ENCODE results near the gene VPS33A. TPM values are rescaled to one million over a fixed set of nuclear protein-coding genes. Genes with fewer than 3 reads are reported as not detected.

The VPS33A gene
- total RNA-seq, 2 donors from 2014 or later = 10.7 to 12.5 TPM

DNA sequence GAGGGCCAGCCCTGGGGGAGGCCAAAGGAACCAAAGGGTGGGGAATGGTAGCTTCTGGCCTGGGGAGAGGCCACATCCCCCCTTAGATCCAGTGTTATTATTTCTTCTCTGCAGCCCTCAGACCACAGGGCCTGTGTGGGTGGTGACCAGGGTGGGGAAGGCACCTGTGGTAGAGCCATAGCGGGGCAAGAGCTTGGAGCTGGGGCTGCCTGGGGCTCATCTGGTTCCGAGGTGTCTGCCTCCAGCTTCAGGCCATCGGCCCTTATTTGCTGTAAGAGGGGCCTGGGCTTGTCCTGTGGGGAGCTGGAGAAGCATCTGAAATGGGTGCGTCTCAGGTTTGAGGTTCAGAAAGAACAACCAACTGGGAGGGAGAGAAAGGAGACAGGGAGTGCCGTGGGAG is 64.9 kb downstream of the VPS33A start:
- H3K9me3 ChIP-seq = no peaks in the 10 kb centered on the region
- peaks cover 8 to 12% of the 10 kb centered on the region in 2 donors for H3K4me1 ChIP-seq (ENCODE audit: control insufficient read depth in 1 of 2, low read depth in 2 of 2)
- H3K27me3 ChIP-seq (replicated peaks; ENCODE audit: insufficient read depth) = no peaks in the 10 kb centered on the region
- DNase-seq (ENCODE audit: low spot score) (no peak), ATAC-seq (ENCODE audit: insufficient number of reproducible peaks, low FRiP score, low read depth) (no peak)
- no peak overlapping the region for H3K27ac ChIP-seq
- TF ChIP-seq, protein P1, sequence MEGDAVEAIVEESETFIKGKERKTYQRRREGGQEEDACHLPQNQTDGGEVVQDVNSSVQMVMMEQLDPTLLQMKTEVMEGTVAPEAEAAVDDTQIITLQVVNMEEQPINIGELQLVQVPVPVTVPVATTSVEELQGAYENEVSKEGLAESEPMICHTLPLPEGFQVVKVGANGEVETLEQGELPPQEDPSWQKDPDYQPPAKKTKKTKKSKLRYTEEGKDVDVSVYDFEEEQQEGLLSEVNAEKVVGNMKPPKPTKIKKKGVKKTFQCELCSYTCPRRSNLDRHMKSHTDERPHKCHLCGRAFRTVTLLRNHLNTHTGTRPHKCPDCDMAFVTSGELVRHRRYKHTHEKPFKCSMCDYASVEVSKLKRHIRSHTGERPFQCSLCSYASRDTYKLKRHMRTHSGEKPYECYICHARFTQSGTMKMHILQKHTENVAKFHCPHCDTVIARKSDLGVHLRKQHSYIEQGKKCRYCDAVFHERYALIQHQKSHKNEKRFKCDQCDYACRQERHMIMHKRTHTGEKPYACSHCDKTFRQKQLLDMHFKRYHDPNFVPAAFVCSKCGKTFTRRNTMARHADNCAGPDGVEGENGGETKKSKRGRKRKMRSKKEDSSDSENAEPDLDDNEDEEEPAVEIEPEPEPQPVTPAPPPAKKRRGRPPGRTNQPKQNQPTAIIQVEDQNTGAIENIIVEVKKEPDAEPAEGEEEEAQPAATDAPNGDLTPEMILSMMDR (IDR thresholded peaks at IDR 0.05) = no peak
- no peak overlapping the region for H3K4me3 ChIP-seq
- H3K36me3 ChIP-seq = no peaks in the 10 kb centered on the region

DNA sequence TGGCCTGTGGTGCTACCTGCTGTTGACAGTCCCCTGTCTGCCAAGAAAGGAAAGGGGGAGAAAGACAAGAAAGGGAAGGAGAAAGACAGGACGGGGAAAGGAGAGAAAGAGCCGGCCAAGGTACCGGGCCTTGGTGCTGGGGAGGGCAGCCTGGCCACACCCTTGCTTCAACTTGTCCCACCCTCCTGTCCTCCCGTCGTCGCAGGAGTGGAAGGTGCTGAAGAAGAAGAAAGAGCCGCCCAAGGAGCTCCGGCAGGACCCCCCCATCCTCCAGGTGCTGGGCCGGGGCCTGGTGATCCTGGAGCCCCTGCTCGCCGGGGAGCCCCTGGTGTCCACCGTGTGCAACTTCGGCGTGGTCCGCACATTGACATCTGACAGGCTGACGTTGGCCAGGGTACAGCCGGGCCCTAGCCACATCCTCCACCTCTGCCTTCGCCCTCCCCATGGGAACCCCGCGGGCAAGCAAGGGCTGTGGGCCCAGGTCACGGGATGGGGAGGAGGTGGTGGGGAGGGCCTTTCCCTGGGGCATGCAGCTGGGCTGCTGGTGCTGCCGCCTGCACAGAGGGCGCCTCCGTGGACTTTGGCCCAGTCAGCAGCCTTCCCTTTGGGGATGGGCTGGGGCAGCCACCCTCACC is 65.6 kb downstream of the VPS33A start:
- Histone ChIP-seq H3K4me1 (ENCODE audit: control insufficient read depth in 1 of 2, low read depth in 2 of 2) (peaks cover 8 to 12% of the 10 kb centered on the region in 2 donors), H3K4me3 (no peak overlapping the region), H3K27ac (no peak overlapping the region), H3K9me3 (no peaks in the 10 kb centered on the region), H3K27me3 (replicated peaks; ENCODE audit: insufficient read depth) (no peaks in the 10 kb centered on the region), H3K36me3 (no peaks in the 10 kb centered on the region)
- TF ChIP-seq, protein P1 (IDR thresholded peaks at IDR 0.05) = no peak
- DNase-seq (ENCODE audit: low spot score) (no peak), ATAC-seq (ENCODE audit: insufficient number of reproducible peaks, low FRiP score, low read depth) (no peak)

DNA sequence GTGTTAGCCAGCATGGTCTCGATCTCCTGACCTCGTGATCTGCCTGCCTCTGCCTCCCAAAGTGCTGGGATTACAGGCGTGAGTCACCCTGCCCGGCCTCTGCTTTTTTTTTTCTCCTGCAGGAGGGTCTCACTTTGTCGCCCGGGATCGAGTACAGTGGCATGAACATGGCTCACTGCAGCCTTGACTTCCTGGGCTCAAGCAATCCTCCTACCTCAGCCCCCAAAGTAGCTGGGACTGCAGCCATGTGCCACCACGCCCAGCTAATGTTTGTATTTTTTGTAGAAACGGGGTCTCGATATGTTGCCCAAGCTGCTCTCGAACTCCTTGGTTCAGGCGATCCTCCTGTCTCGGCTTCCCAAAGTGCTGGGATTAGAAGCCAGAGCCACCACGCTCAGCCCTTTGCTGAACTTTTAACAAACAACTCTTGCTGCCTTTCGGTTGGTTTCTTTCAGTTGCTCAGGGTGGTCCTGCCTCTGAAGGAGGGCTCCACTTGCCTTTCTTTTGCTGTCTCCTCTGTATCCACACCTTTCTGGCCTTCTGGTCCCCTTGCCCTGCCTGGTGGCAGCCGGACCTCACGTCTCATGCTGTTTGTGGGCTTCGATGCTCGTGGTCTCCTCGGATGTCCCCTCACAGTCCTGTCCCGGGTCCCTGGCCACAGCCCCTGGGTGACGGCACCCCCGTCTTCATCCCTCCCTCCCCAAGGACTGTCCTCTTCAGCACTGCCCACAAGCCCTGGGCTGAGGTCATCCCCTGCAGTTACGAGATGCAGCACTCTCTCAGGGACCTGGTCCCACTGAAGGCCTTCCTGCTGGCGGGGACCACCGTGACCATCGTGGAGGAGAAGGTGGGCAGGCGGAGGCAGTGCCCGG is 66.6 kb downstream of the VPS33A start:
- ATAC-seq (ENCODE audit: insufficient number of reproducible peaks, low FRiP score, low read depth) (no peak), DNase-seq (ENCODE audit: low spot score) (no peak)
- Histone ChIP-seq H3K27me3 (replicated peaks; ENCODE audit: insufficient read depth) (no peaks in the 10 kb centered on the region), H3K36me3 (no peaks in the 10 kb centered on the region), H3K4me1 (ENCODE audit: control insufficient read depth in 1 of 2, low read depth in 2 of 2) (peaks cover 8 to 12% of the 10 kb centered on the region in 2 donors), H3K27ac (no peak overlapping the region), H3K9me3 (no peaks in the 10 kb centered on the region), H3K4me3 (no peak overlapping the region)
- TF ChIP-seq, protein P1 (IDR thresholded peaks at IDR 0.05) = no peak

DNA sequence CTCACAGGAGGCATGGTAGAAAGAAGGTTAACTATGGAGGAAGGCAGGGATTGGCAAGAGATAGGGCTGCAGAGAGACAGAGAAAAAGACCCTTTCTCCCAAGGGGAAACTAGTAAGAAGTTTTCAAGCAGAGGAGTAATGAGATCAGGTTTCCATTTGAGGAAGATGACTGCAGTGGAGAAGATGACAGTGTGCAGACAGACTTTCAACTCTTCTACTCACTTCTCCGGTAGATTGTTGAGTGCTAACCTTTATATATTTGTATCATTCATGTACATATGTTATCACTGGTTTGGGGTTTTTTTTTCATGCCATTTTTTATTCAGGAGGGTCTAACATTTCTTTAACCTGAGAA is 68.7 kb downstream of the VPS33A start:
- DNase-seq (ENCODE audit: low spot score) (no peak), ATAC-seq (ENCODE audit: insufficient number of reproducible peaks, low FRiP score, low read depth) (no peak)
- H3K27ac ChIP-seq = no peak overlapping the region
- no peaks in the 10 kb centered on the region for H3K27me3 ChIP-seq (replicated peaks; ENCODE audit: insufficient read depth)
- H3K9me3 ChIP-seq = no peaks in the 10 kb centered on the region
- TF ChIP-seq, protein P1 (IDR thresholded peaks at IDR 0.05) = no peak
- no peaks in the 10 kb centered on the region for H3K36me3 ChIP-seq
- no peaks in the 10 kb centered on the region for H3K4me1 ChIP-seq (ENCODE audit: control insufficient read depth in 1 of 2, low read depth in 2 of 2)
- H3K4me3 ChIP-seq = no peak overlapping the region

DNA sequence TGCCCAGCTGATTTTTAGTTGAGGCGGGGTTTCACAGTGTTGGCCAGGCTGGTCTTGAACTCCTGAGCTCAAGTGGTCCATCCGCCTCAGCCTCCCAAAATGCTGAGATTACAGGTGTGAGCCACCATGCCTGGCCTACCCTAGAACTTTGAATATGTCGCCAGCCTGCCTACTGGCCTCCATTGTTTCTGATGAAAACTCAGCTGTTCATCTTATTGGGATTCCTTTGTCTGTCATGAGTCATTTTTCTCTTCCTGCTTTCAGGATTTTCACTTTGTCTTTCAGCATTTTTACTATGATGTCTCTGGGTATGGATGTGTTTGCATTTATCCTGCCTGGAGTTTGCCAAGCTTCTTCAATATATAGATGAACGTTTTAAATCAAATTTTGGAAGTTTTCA is 70.9 kb downstream of the VPS33A start:
- H3K27me3 ChIP-seq (replicated peaks; ENCODE audit: insufficient read depth) = no peaks in the 10 kb centered on the region
- TF ChIP-seq, protein P1 (IDR thresholded peaks at IDR 0.05) = no peak
- H3K27ac ChIP-seq = no peak overlapping the region
- no peaks in the 10 kb centered on the region for H3K36me3 ChIP-seq
- no peak overlapping the region for H3K4me3 ChIP-seq
- DNase-seq (ENCODE audit: low spot score) (no peak), ATAC-seq (ENCODE audit: insufficient number of reproducible peaks, low FRiP score, low read depth) (no peak)
- no peaks in the 10 kb centered on the region for H3K9me3 ChIP-seq
- no peaks in the 10 kb centered on the region for H3K4me1 ChIP-seq (ENCODE audit: control insufficient read depth in 1 of 2, low read depth in 2 of 2)

All from thoracic aorta (tissue), 2 donors.